PC-3 (cell line): ENCODE measurements around the gene FAR1. TPM values are rescaled to one million over a fixed set of nuclear protein-coding genes. Genes with fewer than 3 reads are reported as not detected.

ENCODE experiments used
- ATAC-seq: fragments of 200-7000 bp; cut with Tn5 transposase; 2 replicates; pipeline ENCODE4 v1.9.1; 2020; ENCODE audit warnings: mild to moderate bottlenecking, moderate library complexity
- BruUV-seq: library from RNA; stranded (reverse); fragments of 400-500 nt; replicated peaks from 2 replicates; lab custom pipeline; 2021; lab: Mats Ljungman, UMichigan
- CTCF ChIA-PET: fragments of 300-600 bp; sonication (Branson Sonifier 250); formaldehyde crosslinking; loops from one replicate; lab custom pipeline; 2022; ENCODE audit warnings: antibody characterized with exemption; lab: Charles Lee
- POLR2A ChIA-PET: fragments of 300-600 bp; sonication (Branson Sonifier 250); formaldehyde crosslinking; loops from one replicate; lab custom pipeline; 2022; ENCODE audit warnings: antibody characterized with exemption; ENCODE audit not compliant: unreplicated experiment; lab: Charles Lee
- DNase-seq: peaks from one replicate; pipeline ENCODE4 v3.0.0-alpha.2; 2015
- H2AFZ ChIP-seq: fragments of 300-600 bp; sonication (generic); 2 replicates; pipeline ENCODE4 v1.6.0; 2016; ENCODE audit warnings: antibody characterized with exemption, low read length
- H3F3A ChIP-seq: fragments of 300-600 bp; sonication (generic); one replicate; pipeline ENCODE4 v1.6.0; 2017; ENCODE audit warnings: antibody characterized with exemption, low read length, control low read depth, mild to moderate bottlenecking; ENCODE audit not compliant: unreplicated experiment
- H3K27ac ChIP-seq: fragments of 300-600 bp; sonication (generic); 2 replicates; pipeline ENCODE4 v1.5.1; 2016; ENCODE audit warnings: mild to moderate bottlenecking, low read length
- H3K27me3 ChIP-seq: fragments of 300-600 bp; sonication (generic); 2 replicates; pipeline ENCODE4 v1.6.1; 2016; ENCODE audit warnings: low read length, mixed read lengths
- H3K36me3 ChIP-seq: fragments of 300-600 bp; sonication (generic); 2 replicates; pipeline ENCODE4 v1.6.1; 2016; ENCODE audit warnings: low read depth, mixed run types, low read length, mixed read lengths
- H3K4me1 ChIP-seq: fragments of 300-600 bp; sonication (generic); 2 replicates; pipeline ENCODE4 v1.5.1; 2016; ENCODE audit warnings: low read length; ENCODE audit not compliant: insufficient read depth
- H3K4me2 ChIP-seq: fragments of 300-600 bp; sonication (generic); 2 replicates; pipeline ENCODE4 v1.6.0; 2016; ENCODE audit warnings: low read length
- H3K4me3 ChIP-seq: fragments of 300-600 bp; sonication (generic); 2 replicates; pipeline ENCODE4 v1.5.1; 2016; ENCODE audit warnings: mild to moderate bottlenecking, low read length, mixed read lengths
- H3K79me2 ChIP-seq: fragments of 300-600 bp; sonication (generic); 2 replicates; pipeline ENCODE4 v1.6.1; 2017; ENCODE audit warnings: low read length, mixed read lengths
- H3K9ac ChIP-seq: fragments of 300-600 bp; sonication (generic); 2 replicates; pipeline ENCODE4 v1.6.0; 2016; ENCODE audit warnings: mild to moderate bottlenecking, low read length
- H3K9me2 ChIP-seq: fragments of 300-600 bp; sonication (generic); replicated peaks from 2 replicates; pipeline ENCODE4 v1.6.1; 2016; ENCODE audit warnings: mixed run types, low read length, mixed read lengths
- H3K9me3 ChIP-seq: fragments of 300-600 bp; sonication (generic); 2 replicates; pipeline ENCODE4 v1.6.1; 2016; ENCODE audit warnings: low read length, mixed read lengths
- H4K20me1 ChIP-seq: fragments of 300-600 bp; sonication (generic); 2 replicates; pipeline ENCODE4 v1.6.1; 2016; ENCODE audit warnings: low read length, mixed read lengths
- CTCF ChIP-seq: fragments of 300-600 bp; sonication (generic); conservative IDR thresholded peaks from 2 replicates; pipeline ENCODE4 v1.5.1; 2017; ENCODE audit warnings: antibody characterized with exemption, low read depth, mild to moderate bottlenecking, low read length
- EZH2 ChIP-seq: fragments of 300-600 bp; sonication (generic); IDR thresholded peaks from one replicate; pipeline ENCODE4 v1.6.1; 2017; ENCODE audit warnings: antibody characterized with exemption, mild to moderate bottlenecking, low read length; ENCODE audit not compliant: unreplicated experiment
- EZH2phosphoT487 ChIP-seq: fragments of 300-600 bp; sonication (generic); IDR thresholded peaks from 2 replicates; pipeline ENCODE4 v1.6.1; 2018; ENCODE audit warnings: mild to moderate bottlenecking, antibody characterized with exemption, low read length, borderline replicate concordance
- intact Hi-C: fragments of 100-400 bp; cut with micrococcal nuclease; formaldehyde crosslinking; loops from 2 replicates; pipeline ENCODE4 v1.9.0; 2023
- total RNA-seq: library from RNA; depleted of rRNA; stranded (reverse); fragments of >200 nt; gene quantifications from 2 replicates; pipeline ENCODE4 v1.2.3, GENCODE V29; 2014

Gene FAR1
- total RNA-seq, 1 experiment from 2014 or later = 45.6 TPM

GRCh38 chr11:13771151-13771550 lies 102.7 kb downstream of the FAR1 start:
- Histone ChIP-seq H3K9me2 (no peaks in the 10 kb centered on the region), H3K4me3 (no peak overlapping the region), H3F3A (no peaks in the 10 kb centered on the region), H4K20me1 (no peaks in the 10 kb centered on the region), H3K36me3 (no peaks in the 10 kb centered on the region), H3K4me1 (no peaks in the 10 kb centered on the region), H3K9ac (no peak overlapping the region), H3K9me3 (no peaks in the 10 kb centered on the region), H3K27ac (no peak overlapping the region), H3K27me3 (no peaks in the 10 kb centered on the region), H3K79me2 (no peaks in the 10 kb centered on the region), H3K4me2 (no peak overlapping the region), H2AFZ (no peak overlapping the region)
- no TSS peak for BruUV-seq
- TF ChIP-seq CTCF = no peak
- no peak for TF ChIP-seq EZH2
- TF ChIP-seq EZH2phosphoT487 = no peak
- DNase-seq = no peak
- ChIA-PET CTCF (no interaction called here), POLR2A (no interaction called here)
- ATAC-seq = no peak
- intact Hi-C loops = no loop called here

- POLR2A ChIA-PET = interaction anchor here (0.6 kb wide), 1 partner anchor 522 kb away, joined by 5 read pairs; no protein-coding TSS in a partner anchor
- peak; percentile 67 for ATAC-seq
- intact Hi-C loops = loop anchor here (1.0 to 2.0 kb wide), 4 partner anchors 184 to 477 kb away; no protein-coding TSS in a partner anchor
Measured at GRCh38 chr11:13772223-13773046, 104.0 kb downstream of the FAR1 start.

More at GRCh38 chr11:13772223-13773046, 104.0 kb downstream of the FAR1 start:
- Histone ChIP-seq H3K9me2 (no peaks in the 10 kb centered on the region), H4K20me1 (no peaks in the 10 kb centered on the region), H3K79me2 (no peaks in the 10 kb centered on the region), H3K4me1 (no peaks in the 10 kb centered on the region), H3K27ac (no peak overlapping the region), H3F3A (no peaks in the 10 kb centered on the region), H3K4me3 (no peak overlapping the region), H2AFZ (no peak overlapping the region), H3K9me3 (no peaks in the 10 kb centered on the region), H3K4me2 (no peak overlapping the region), H3K9ac (no peak overlapping the region), H3K36me3 (no peaks in the 10 kb centered on the region), H3K27me3 (no peaks in the 10 kb centered on the region)
- peak; percentile 80 for TF ChIP-seq CTCF
- TF ChIP-seq EZH2 = no peak
- DNase-seq = peak; percentile 76
- CTCF ChIA-PET = interaction anchor here (0.5 to 0.8 kb wide), 4 partner anchors 14 to 468 kb away, joined by 3 to 4 read pairs (median 3); no protein-coding TSS in a partner anchor
- BruUV-seq = no TSS peak
